ENCODE data around the gene UCN. TPM values are rescaled to one million over a fixed set of nuclear protein-coding genes. Genes with fewer than 3 reads are reported as not detected.

The UCN gene
- total RNA-seq, 1 experiment from 2014 or later = 1.5 TPM

GRCh38 chr2:27278010-27278409, 30.2 kb downstream of the UCN start:
- Histone ChIP-seq H2AK5ac (ENCODE audit: insufficient read length, low read length) (no peak overlapping the region), H2AFZ (ENCODE audit: low read length) (no peak overlapping the region), H2BK20ac (ENCODE audit: low read depth, low read length, poor library complexity, severe bottlenecking) (no peak overlapping the region), H3K56ac (ENCODE audit: insufficient read length, low read depth, low read length) (no peak overlapping the region), H3K23me2 (ENCODE audit: insufficient read length, low read depth, low read length, poor library complexity, severe bottlenecking) (peaks cover 6% of the 10 kb centered on the region), H3K4me1 (ENCODE audit: insufficient read depth, low read length) (peaks cover 10% of the 10 kb centered on the region; the same call in 1 of the 2 replicates), H3K27ac (ENCODE audit: insufficient read length, low read depth, low read length) (no peak overlapping the region), H2BK15ac (ENCODE audit: low read depth, low read length) (no peak overlapping the region), H3K9ac (ENCODE audit: extremely low read depth, insufficient read length, low read length) (no peak overlapping the region), H4K91ac (ENCODE audit: insufficient read length, low read depth, low read length) (no peak overlapping the region), H3K14ac (ENCODE audit: insufficient read depth, low read length) (no peak overlapping the region), H3K4me2 (ENCODE audit: insufficient read depth, insufficient read length, low read length) (no peak overlapping the region), H3K18ac (ENCODE audit: insufficient read length, low read depth, low read length) (no peak overlapping the region), H4K20me1 (ENCODE audit: control insufficient read depth, insufficient read depth, insufficient read length) (no peaks in the 10 kb centered on the region), H2BK5ac (ENCODE audit: insufficient read length, low read length) (no peak overlapping the region), H4K5ac (ENCODE audit: insufficient read length, low read depth, low read length) (no peak overlapping the region), H3T11ph (ENCODE audit: low read length) (no peak overlapping the region), H3K79me1 (ENCODE audit: insufficient read depth, low read depth, low read length, poor library complexity, severe bottlenecking) (no peaks in the 10 kb centered on the region), H2BK12ac (ENCODE audit: insufficient read length, low read depth, low read length) (no peak overlapping the region), H3K79me2 (ENCODE audit: insufficient read depth, low read length) (no peaks in the 10 kb centered on the region), H3K9me3 (ENCODE audit: control insufficient read depth, low read depth, low read length) (no peaks in the 10 kb centered on the region), H3K27me3 (ENCODE audit: insufficient read depth, low read length) (no peaks in the 10 kb centered on the region), H2BK120ac (ENCODE audit: low read depth, low read length, poor library complexity, severe bottlenecking) (no peak overlapping the region), H3K4ac (ENCODE audit: low read depth, low read length) (no peak overlapping the region), H3K23ac (ENCODE audit: insufficient read length, low read depth, low read length) (no peak overlapping the region), H4K8ac (replicated peaks; ENCODE audit: insufficient read length, low read depth, low read length) (no peak overlapping the region)
- Mint-ChIP-seq H3K4me3 (no peak overlapping the region), H3K4me1 (peaks cover 35 to 48% of the 10 kb centered on the region in 2 experiments), H3K36me3 (ENCODE audit: insufficient read depth in 1 of 3, low read depth in 3 of 3) (no peaks in the 10 kb centered on the region), H3K9me3 (no peaks in the 10 kb centered on the region), H3K27me3 (ENCODE audit: low read depth) (peaks cover 54% of the 10 kb centered on the region), H3K27ac (no peak overlapping the region)
- no peak for DNase-seq
- TF ChIP-seq CTCF (conservative IDR thresholded peaks at IDR 0.05) = no peak
- WGBS (ENCODE audit: extremely low coverage, insufficient read length, low lambda C conversion rate) = no CpG with 5 or more reads among the region's 1 CpG

Measured in H9 (cell line).